ENCODE data around the gene KCNJ5. TPM values are rescaled to one million over a fixed set of nuclear protein-coding genes. Genes with fewer than 3 reads are reported as not detected.

KCNJ5 gene
- total RNA-seq, 2 donors from 2014 or later = 0.60 to 1.1 TPM

- H3K27me3 Mint-ChIP-seq (ENCODE audit: insufficient read depth) = peaks cover 54% of the 10 kb centered on the region
- no peaks in the 10 kb centered on the region for H3K36me3 ChIP-seq (ENCODE audit: control insufficient read depth, insufficient read depth, low read length)
- peaks cover 59% of the 10 kb centered on the region for H3K27me3 ChIP-seq (ENCODE audit: control insufficient read depth, insufficient read depth, low read length, poor library complexity, severe bottlenecking)
These were observed 7.6 kb downstream of the KCNJ5 start for GRCh38 chr11:128898580-128899344.

GRCh38 chr11:128900468-128900867, 9.3 kb downstream of the KCNJ5 start:
- H3K36me3 Mint-ChIP-seq (ENCODE audit: low read depth) = no peaks in the 10 kb centered on the region
- H3K27ac Mint-ChIP-seq = no peak overlapping the region
- Histone ChIP-seq H3K9me3 (ENCODE audit: control insufficient read depth, low read length) (no peaks in the 10 kb centered on the region), H3K4me3 (ENCODE audit: low read length) (no peak overlapping the region), H3K27me3 (ENCODE audit: control insufficient read depth, insufficient read depth, low read length, poor library complexity, severe bottlenecking) (peaks cover 73% of the 10 kb centered on the region), H3K9ac (ENCODE audit: extremely low read depth, low read length, poor library complexity, severe bottlenecking) (no peak overlapping the region), H3K27ac (ENCODE audit: low read depth, low read length) (no peak overlapping the region), H3K36me3 (ENCODE audit: control insufficient read depth, insufficient read depth, low read length) (no peaks in the 10 kb centered on the region), H3K4me1 (ENCODE audit: control insufficient read depth, insufficient read depth, low read length) (peaks cover 13% of the 10 kb centered on the region)
- H3K4me3 Mint-ChIP-seq = no peak overlapping the region
- DNase-seq = no peak
- H3K4me1 Mint-ChIP-seq = peaks cover 28% of the 10 kb centered on the region
- H3K27me3 Mint-ChIP-seq (ENCODE audit: insufficient read depth) = peaks cover 60% of the 10 kb centered on the region
- no peaks in the 10 kb centered on the region for H3K9me3 Mint-ChIP-seq
- TF ChIP-seq CTCF (conservative IDR thresholded peaks at IDR 0.05) = no peak
- WGBS, 2 experiments (ENCODE audit: insufficient coverage in 1 of 2, insufficient read length in 1 of 2) = 84 to 88% methylated on average over 4 of the region's 4 CpGs

More at GRCh38 chr11:128898580-128899344, 7.6 kb downstream of the KCNJ5 start:
- no peak for TF ChIP-seq CTCF (conservative IDR thresholded peaks at IDR 0.05)
- WGBS, 2 experiments (ENCODE audit: insufficient coverage in 1 of 2, insufficient read length in 1 of 2) = 91 to 98% methylated on average over 10 to 13 of the region's 13 CpGs
- Histone ChIP-seq H3K4me3 (ENCODE audit: low read length) (no peak overlapping the region), H3K4me1 (ENCODE audit: control insufficient read depth, insufficient read depth, low read length) (peaks cover 21% of the 10 kb centered on the region), H3K9me3 (ENCODE audit: control insufficient read depth, low read length) (no peaks in the 10 kb centered on the region), H3K9ac (ENCODE audit: extremely low read depth, low read length, poor library complexity, severe bottlenecking) (no peak overlapping the region), H3K27ac (ENCODE audit: low read depth, low read length) (no peak overlapping the region)
- H3K4me3 Mint-ChIP-seq = no peak overlapping the region
- H3K36me3 Mint-ChIP-seq (ENCODE audit: low read depth) = no peaks in the 10 kb centered on the region
- no peak overlapping the region for H3K27ac Mint-ChIP-seq
- H3K9me3 Mint-ChIP-seq = no peaks in the 10 kb centered on the region
- peaks cover 27% of the 10 kb centered on the region for H3K4me1 Mint-ChIP-seq
- DNase-seq = no peak

GRCh38 chr11:128901653-128902514, 10.7 kb downstream of the KCNJ5 start:
- Mint-ChIP-seq H3K4me1 (peaks cover 31% of the 10 kb centered on the region), H3K27ac (no peak overlapping the region), H3K9me3 (peaks cover 2% of the 10 kb centered on the region), H3K27me3 (ENCODE audit: insufficient read depth) (peaks cover 64% of the 10 kb centered on the region), H3K36me3 (ENCODE audit: low read depth) (no peaks in the 10 kb centered on the region), H3K4me3 (peak overlapping the region; percentile 38)
- H3K4me3 ChIP-seq (ENCODE audit: low read length) = no peak overlapping the region
- WGBS, 2 experiments (ENCODE audit: insufficient coverage in 1 of 2, insufficient read length in 1 of 2) = 17 to 20% methylated on average over 19 to 29 of the region's 29 CpGs
- H3K27ac ChIP-seq (ENCODE audit: low read depth, low read length) = no peak overlapping the region
- H3K9ac ChIP-seq (ENCODE audit: extremely low read depth, low read length, poor library complexity, severe bottlenecking) = no peak overlapping the region
- peak; percentile 81 for DNase-seq
- H3K9me3 ChIP-seq (ENCODE audit: control insufficient read depth, low read length) = no peaks in the 10 kb centered on the region
- H3K27me3 ChIP-seq (ENCODE audit: control insufficient read depth, insufficient read depth, low read length, poor library complexity, severe bottlenecking) = peaks cover 85% of the 10 kb centered on the region
- TF ChIP-seq CTCF (conservative IDR thresholded peaks at IDR 0.05) = no peak
- no peaks in the 10 kb centered on the region for H3K36me3 ChIP-seq (ENCODE audit: control insufficient read depth, insufficient read depth, low read length)
- peaks cover 13% of the 10 kb centered on the region for H3K4me1 ChIP-seq (ENCODE audit: control insufficient read depth, insufficient read depth, low read length)
